ENCODE measurements around the gene LMO3. TPM values are rescaled to one million over a fixed set of nuclear protein-coding genes. Genes with fewer than 3 reads are reported as not detected.

Gene LMO3
- total and polyA plus RNA-seq, 3 donors from 2014 or later, result 1.8 to 2.3 (median 2.0) TPM

DNA sequence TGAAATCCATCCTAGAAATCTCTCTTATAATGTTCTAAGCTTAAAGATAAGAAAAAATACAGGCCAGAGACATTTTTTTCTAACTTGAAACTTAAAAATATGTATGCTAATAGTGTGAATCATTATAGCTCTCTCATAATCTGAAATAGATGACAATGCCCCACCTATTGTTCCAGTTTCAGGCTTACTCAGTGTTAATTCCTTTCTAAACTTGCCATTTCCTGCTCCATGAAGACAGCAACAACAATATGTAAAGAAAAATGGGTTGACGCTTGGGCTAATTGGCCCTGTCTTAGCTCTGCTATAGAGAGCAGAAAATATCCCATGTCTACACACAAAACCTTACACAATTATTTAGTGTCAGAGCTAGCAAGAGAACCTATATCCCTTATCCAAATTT lies 37.1 kb downstream of the LMO3 start:
- Histone ChIP-seq H3K27me3 (no peaks in the 10 kb centered on the region), H3K4me1 (no peaks in the 10 kb centered on the region), H3K9me3 (no peaks in the 10 kb centered on the region), H3K36me3 (ENCODE audit: low read depth, missing control alignments) (no peaks in the 10 kb centered on the region), H3K4me3 (no peak overlapping the region), H3K27ac (no peak overlapping the region)
- intact Hi-C loops (cut with DNase I; ENCODE audit: low total_unique reads), result no loop called here
- no peak for TF ChIP-seq POLR2A (IDR thresholded peaks at IDR 0.05)
- TF ChIP-seq, protein P1, sequence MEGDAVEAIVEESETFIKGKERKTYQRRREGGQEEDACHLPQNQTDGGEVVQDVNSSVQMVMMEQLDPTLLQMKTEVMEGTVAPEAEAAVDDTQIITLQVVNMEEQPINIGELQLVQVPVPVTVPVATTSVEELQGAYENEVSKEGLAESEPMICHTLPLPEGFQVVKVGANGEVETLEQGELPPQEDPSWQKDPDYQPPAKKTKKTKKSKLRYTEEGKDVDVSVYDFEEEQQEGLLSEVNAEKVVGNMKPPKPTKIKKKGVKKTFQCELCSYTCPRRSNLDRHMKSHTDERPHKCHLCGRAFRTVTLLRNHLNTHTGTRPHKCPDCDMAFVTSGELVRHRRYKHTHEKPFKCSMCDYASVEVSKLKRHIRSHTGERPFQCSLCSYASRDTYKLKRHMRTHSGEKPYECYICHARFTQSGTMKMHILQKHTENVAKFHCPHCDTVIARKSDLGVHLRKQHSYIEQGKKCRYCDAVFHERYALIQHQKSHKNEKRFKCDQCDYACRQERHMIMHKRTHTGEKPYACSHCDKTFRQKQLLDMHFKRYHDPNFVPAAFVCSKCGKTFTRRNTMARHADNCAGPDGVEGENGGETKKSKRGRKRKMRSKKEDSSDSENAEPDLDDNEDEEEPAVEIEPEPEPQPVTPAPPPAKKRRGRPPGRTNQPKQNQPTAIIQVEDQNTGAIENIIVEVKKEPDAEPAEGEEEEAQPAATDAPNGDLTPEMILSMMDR (IDR thresholded peaks at IDR 0.05), result no peak
- DNase-seq, result no peak
- 86 to 90% methylated on average over 1 of the region's 1 CpG for WGBS, 2 donors

DNA sequence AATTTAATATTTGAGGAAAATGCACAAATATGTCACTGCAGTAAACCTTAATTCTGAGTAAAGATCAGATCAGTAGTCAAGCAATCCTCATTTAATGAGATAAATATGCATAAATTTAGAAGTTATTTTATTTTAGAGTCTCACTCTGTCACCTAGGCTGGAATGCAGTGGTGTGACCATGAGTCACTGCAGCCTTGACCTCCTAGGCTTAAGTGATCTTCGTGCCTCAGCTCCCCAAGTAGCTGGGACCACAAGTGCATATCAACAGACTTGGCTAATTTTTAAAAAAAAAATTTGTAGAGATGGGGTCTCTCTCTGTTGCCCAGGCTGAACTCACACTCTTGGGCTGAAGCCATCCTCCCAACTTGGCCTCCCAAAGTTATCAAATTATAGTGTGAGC lies 41.3 kb downstream of the LMO3 start:
- 53 to 79% methylated on average over 1 of the region's 1 CpG for WGBS, 2 donors
- H3K9me3 ChIP-seq, result no peaks in the 10 kb centered on the region
- H3K27me3 ChIP-seq, result no peaks in the 10 kb centered on the region
- intact Hi-C loops (cut with DNase I; ENCODE audit: low total_unique reads), result no loop called here
- no peaks in the 10 kb centered on the region for H3K36me3 ChIP-seq (ENCODE audit: low read depth, missing control alignments)
- H3K4me3 ChIP-seq, result no peak overlapping the region
- no peak for DNase-seq
- no peak overlapping the region for H3K27ac ChIP-seq
- no peaks in the 10 kb centered on the region for H3K4me1 ChIP-seq
- no peak for TF ChIP-seq POLR2A (IDR thresholded peaks at IDR 0.05)
- TF ChIP-seq, protein P1 (IDR thresholded peaks at IDR 0.05), result no peak

DNA sequence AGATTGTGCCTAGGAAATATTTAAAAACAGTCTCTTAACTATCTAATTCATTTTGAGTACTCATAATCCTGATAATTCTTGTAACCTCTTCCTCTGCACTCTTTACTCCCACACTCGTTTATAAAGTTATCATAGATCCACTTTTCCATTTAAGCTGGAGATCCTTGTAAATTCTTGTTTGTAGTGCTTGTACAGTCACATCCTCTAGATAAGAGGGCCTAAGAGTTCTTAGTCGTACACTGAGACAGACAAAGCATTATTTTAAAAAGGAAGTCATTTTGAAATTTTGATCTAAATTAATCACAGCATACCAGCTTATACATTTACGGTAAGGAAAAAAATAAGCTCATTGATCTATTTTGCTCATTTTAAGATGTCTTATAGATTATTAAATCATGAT lies 42.5 kb downstream of the LMO3 start:
- H3K36me3 ChIP-seq (ENCODE audit: low read depth, missing control alignments), result no peaks in the 10 kb centered on the region
- DNase-seq, result no peak
- H3K27ac ChIP-seq, result no peak overlapping the region
- WGBS, 2 donors, result 43 to 50% methylated on average over 3 of the region's 3 CpGs
- H3K4me1 ChIP-seq, result no peaks in the 10 kb centered on the region
- no peak overlapping the region for H3K4me3 ChIP-seq
- H3K9me3 ChIP-seq, result no peaks in the 10 kb centered on the region
- TF ChIP-seq POLR2A (IDR thresholded peaks at IDR 0.05), result no peak
- TF ChIP-seq, protein P1 (IDR thresholded peaks at IDR 0.05), result no peak
- H3K27me3 ChIP-seq, result no peaks in the 10 kb centered on the region
- intact Hi-C loops (cut with DNase I; ENCODE audit: low total_unique reads), result no loop called here

DNA sequence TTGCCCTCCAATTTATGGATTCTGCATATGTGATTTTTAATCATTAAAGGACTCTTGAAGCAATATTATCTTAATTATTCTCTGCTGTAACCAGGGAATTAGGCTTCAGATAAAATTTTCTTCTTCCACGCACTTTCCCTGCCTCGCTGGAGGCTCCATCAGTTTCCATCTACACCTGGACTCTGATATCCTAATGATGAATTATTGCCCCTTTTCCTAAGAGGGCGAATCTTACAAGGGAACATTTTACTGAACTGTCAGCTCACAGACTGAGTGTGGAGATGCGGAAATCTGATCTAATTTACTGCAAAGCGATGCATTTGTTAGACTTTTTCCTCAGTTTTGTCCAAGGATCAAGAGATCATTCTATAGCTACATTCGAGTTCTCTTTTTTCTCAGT lies 43.0 kb downstream of the LMO3 start:
- intact Hi-C loops (cut with DNase I; ENCODE audit: low total_unique reads), result no loop called here
- H3K27ac ChIP-seq, result no peak overlapping the region
- 52 to 60% methylated on average over 6 of the region's 6 CpGs for WGBS, 2 donors
- no peaks in the 10 kb centered on the region for H3K4me1 ChIP-seq
- DNase-seq, result no peak
- H3K4me3 ChIP-seq, result no peak overlapping the region
- H3K27me3 ChIP-seq, result no peaks in the 10 kb centered on the region
- TF ChIP-seq, protein P1 (IDR thresholded peaks at IDR 0.05), result no peak
- TF ChIP-seq POLR2A (IDR thresholded peaks at IDR 0.05), result no peak
- H3K9me3 ChIP-seq, result no peaks in the 10 kb centered on the region
- no peaks in the 10 kb centered on the region for H3K36me3 ChIP-seq (ENCODE audit: low read depth, missing control alignments)

DNA sequence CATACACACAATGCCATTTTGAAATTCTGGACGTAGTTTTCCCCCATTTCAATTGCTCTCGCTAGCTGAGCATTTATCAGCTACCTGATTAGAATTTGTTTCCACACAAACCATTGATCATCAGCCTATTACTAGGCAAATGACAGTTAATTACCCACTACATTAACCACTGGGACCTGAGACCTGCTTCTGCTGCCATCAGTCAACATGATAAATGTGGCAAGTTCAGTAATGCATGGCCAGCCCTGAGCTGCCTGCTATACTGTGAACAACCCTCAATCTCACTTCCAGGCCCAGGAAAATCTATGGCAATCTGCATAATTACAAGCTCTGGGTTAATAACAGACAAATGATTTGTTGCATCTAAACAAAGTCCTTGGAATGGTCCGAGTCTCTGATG lies 43.5 kb downstream of the LMO3 start:
- Histone ChIP-seq H3K4me1 (no peaks in the 10 kb centered on the region), H3K4me3 (no peak overlapping the region), H3K27me3 (no peaks in the 10 kb centered on the region), H3K36me3 (ENCODE audit: low read depth, missing control alignments) (no peaks in the 10 kb centered on the region), H3K9me3 (no peaks in the 10 kb centered on the region), H3K27ac (no peak overlapping the region)
- intact Hi-C loops (cut with DNase I; ENCODE audit: low total_unique reads), result no loop called here
- DNase-seq, result no peak
- TF ChIP-seq, protein P1 (IDR thresholded peaks at IDR 0.05), result no peak
- WGBS, 2 donors, result 72 to 78% methylated on average over 3 of the region's 3 CpGs
